Gastrocnemius medialis (tissue), 4 donors: Measurements from ENCODE around the gene NCAM2.

ENCODE experiments used
- POLR2A ChIP-seq, 2 donors: fragments of 450-650 bp; IDR thresholded peaks; one replicate each; pipeline ENCODE4 v1.6.1; 2017; ENCODE audit warnings: antibody characterized with exemption in 2 of 2, mild to moderate bottlenecking in 2 of 2, moderate library complexity in 2 of 2
- TF ChIP-seq, protein P1 (sequence below), 5 experiments: fragments of 450-650 bp in 3 of 5; fragments of 200-600 bp in 2 of 5; sonication (generic) in 2 of 5; IDR thresholded peaks in 4 of 5; conservative IDR thresholded peaks in 1 of 5; 1 replicate in 4 of 5; 2 replicates in 1 of 5; pipeline ENCODE4 v1.5.1; 2016 to 2019; ENCODE audit warnings: antibody characterized with exemption in 5 of 5, mild to moderate bottlenecking in 3 of 5, moderate library complexity in 3 of 5

DNA sequence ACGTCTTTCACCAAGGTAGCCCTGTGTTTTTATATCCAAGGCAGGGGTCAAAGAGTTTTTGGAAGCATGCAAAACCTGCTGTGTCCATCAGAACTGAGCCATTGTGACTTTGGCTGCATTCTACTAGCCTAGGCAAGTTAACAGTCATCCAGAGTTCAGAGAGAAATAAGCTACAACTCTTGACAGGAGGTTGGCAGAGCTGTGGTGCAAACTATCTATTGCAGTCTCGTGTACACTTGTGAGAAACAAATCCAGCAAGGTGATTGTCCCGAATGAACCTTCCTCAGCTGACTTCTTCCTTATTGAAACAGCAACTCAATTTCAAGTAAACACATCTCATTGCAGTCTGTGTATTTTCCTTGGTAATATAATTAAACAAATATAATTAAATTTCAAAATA is 124.5 kb downstream of the NCAM2 start:
- TF ChIP-seq, protein P1, sequence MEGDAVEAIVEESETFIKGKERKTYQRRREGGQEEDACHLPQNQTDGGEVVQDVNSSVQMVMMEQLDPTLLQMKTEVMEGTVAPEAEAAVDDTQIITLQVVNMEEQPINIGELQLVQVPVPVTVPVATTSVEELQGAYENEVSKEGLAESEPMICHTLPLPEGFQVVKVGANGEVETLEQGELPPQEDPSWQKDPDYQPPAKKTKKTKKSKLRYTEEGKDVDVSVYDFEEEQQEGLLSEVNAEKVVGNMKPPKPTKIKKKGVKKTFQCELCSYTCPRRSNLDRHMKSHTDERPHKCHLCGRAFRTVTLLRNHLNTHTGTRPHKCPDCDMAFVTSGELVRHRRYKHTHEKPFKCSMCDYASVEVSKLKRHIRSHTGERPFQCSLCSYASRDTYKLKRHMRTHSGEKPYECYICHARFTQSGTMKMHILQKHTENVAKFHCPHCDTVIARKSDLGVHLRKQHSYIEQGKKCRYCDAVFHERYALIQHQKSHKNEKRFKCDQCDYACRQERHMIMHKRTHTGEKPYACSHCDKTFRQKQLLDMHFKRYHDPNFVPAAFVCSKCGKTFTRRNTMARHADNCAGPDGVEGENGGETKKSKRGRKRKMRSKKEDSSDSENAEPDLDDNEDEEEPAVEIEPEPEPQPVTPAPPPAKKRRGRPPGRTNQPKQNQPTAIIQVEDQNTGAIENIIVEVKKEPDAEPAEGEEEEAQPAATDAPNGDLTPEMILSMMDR (IDR thresholded peaks at IDR 0.05 in 4 of 5, conservative IDR thresholded peaks at IDR 0.05 in 1 of 5) = no peak
- no peak for TF ChIP-seq POLR2A (IDR thresholded peaks at IDR 0.05)
